Fibroblast of lung (primary cell): ENCODE data around the gene PLTP. TPM values are rescaled to one million over a fixed set of nuclear protein-coding genes. Genes with fewer than 3 reads are reported as not detected.
A peak's percentile ranks its signal among the peaks of the same experiment; 100 is the strongest.

Experiments used
- DNase-seq, 2 donors: peaks; one replicate each; pipeline versions ENCODE4 v3.0.0 to v3.0.0-alpha.2; 2010; ENCODE audit warnings: low read depth in 2 of 2
- H2AFZ ChIP-seq: 2 replicates; pipeline ENCODE4 v1.5.1; 2012; ENCODE audit warnings: low read length, control low read depth, inconsistent platforms
- H3K27ac ChIP-seq: 2 replicates; pipeline ENCODE4 v1.5.1; 2011; ENCODE audit warnings: low read length, control low read depth; ENCODE audit not compliant: insufficient read depth
- H3K27me3 ChIP-seq: 2 replicates; pipeline ENCODE4 v1.5.1; 2011; ENCODE audit warnings: mild to moderate bottlenecking, low read length; ENCODE audit not compliant: control insufficient read depth, insufficient read depth
- H3K36me3 ChIP-seq: 2 replicates; pipeline ENCODE4 v1.5.1; 2011; ENCODE audit warnings: low read length; ENCODE audit not compliant: control insufficient read depth, insufficient read depth
- H3K4me1 ChIP-seq: 2 replicates; pipeline ENCODE4 v1.5.1; 2011; ENCODE audit warnings: low read length; ENCODE audit not compliant: control insufficient read depth, insufficient read depth; ENCODE audit errors: extremely low read depth
- H3K4me2 ChIP-seq: 2 replicates; pipeline ENCODE4 v1.5.1; 2011; ENCODE audit warnings: low read length, control low read depth; ENCODE audit not compliant: insufficient read depth; ENCODE audit errors: extremely low read depth
- H3K4me3 ChIP-seq, 4 experiments: fragments of 200-600 bp in 1 of 4; sonication (generic) in 1 of 4; replicated peaks in 1 of 4; 2 replicates each; pipeline ENCODE4 v1.5.1; 2011 to 2016; ENCODE audit warnings: low read length in 4 of 4, low read depth in 3 of 4, mild to moderate bottlenecking in 3 of 4, control low read depth in 2 of 4, inconsistent platforms in 1 of 4, mixed read lengths in 1 of 4; ENCODE audit not compliant: insufficient read depth in 1 of 4; ENCODE audit errors: control extremely low read depth in 1 of 4
- H3K79me2 ChIP-seq: 2 replicates; pipeline ENCODE4 v1.5.1; 2012; ENCODE audit warnings: mild to moderate bottlenecking, low read length, inconsistent platforms; ENCODE audit not compliant: control insufficient read depth, insufficient read depth
- H3K9ac ChIP-seq: 2 replicates; pipeline ENCODE4 v1.5.1; 2011; ENCODE audit warnings: mild to moderate bottlenecking, low read length, control low read depth; ENCODE audit not compliant: insufficient read depth
- H3K9me3 ChIP-seq: 2 replicates; pipeline ENCODE4 v1.5.1; 2012; ENCODE audit warnings: low read depth, low read length; ENCODE audit not compliant: control insufficient read depth, insufficient read depth
- H4K20me1 ChIP-seq: 2 replicates; pipeline ENCODE4 v1.5.1; 2011; ENCODE audit warnings: low read length; ENCODE audit not compliant: control insufficient read depth, insufficient read depth; ENCODE audit errors: extremely low read depth
- EZH2 ChIP-seq: IDR thresholded peaks from 2 replicates; pipeline ENCODE4 v1.5.1; 2012; ENCODE audit warnings: low read length, control low read depth, mild to moderate bottlenecking; ENCODE audit errors: missing control alignments
- polyA plus RNA-seq, 2 donors: library from polyadenylated mRNA; depleted of rRNA in 1 of 2; stranded (reverse) in 1 of 2; unstranded in 1 of 2; fragments of >200 nt; gene quantifications; 2 replicates each; pipeline ENCODE4 v1.2.1, GENCODE V29; 2011 to 2012; ENCODE audit warnings: missing spikeins in 1 of 2
- total RNA-seq: library from RNA; depleted of rRNA; stranded (reverse); fragments of >200 nt; gene quantifications from 2 replicates; pipeline ENCODE4 v1.2.1, GENCODE V29; 2014
- TF ChIP-seq, protein P1 (sequence below), 2 donors: IDR thresholded peaks in 1 of 2; conservative IDR thresholded peaks in 1 of 2; 1 replicate in 1 of 2; 2 replicates in 1 of 2; pipeline ENCODE4 v1.5.1; 2011 to 2012; ENCODE audit warnings: low read length in 2 of 2, control low read depth in 1 of 2, inconsistent platforms in 1 of 2, low read depth in 1 of 2, mild to moderate bottlenecking in 1 of 2

Gene PLTP
- total and polyA plus RNA-seq, 2 donors (not counting 1 experiment from before 2014, with no cell fraction given): 63.1 to 110 TPM

DNA sequence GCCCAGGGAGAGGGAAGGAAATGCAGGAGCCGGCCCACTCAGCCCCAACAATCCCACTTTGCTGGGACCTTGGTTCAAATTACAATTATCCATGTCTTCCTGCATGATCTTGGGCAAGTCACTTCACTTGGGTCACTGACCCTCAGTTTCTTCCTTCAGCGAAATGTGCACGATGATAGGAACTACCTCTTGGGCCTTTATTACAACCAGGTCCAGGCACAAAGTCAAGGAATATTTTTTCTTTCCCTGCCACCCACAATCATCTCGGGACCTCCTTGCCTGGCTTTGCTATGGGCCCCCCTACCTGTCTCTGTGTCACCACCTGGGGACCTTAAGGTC, 358 bp upstream of the PLTP start:
- Histone ChIP-seq H3K4me3 (peak overlapping the region in 2 of 4 experiments; percentile 37 to 72), H3K4me1 (peaks cover 14% of the 10 kb centered on the region), H3K9ac (peak overlapping the region; percentile 65), H3K79me2 (no peaks in the 10 kb centered on the region), H3K27me3 (no peaks in the 10 kb centered on the region), H4K20me1 (no peaks in the 10 kb centered on the region), H3K4me2 (peak overlapping the region; percentile 89), H2AFZ (peak overlapping the region; percentile 65), H3K27ac (no peak overlapping the region), H3K36me3 (no peaks in the 10 kb centered on the region), H3K9me3 (no peaks in the 10 kb centered on the region)
- TF ChIP-seq EZH2: no peak
- TF ChIP-seq, protein P1, sequence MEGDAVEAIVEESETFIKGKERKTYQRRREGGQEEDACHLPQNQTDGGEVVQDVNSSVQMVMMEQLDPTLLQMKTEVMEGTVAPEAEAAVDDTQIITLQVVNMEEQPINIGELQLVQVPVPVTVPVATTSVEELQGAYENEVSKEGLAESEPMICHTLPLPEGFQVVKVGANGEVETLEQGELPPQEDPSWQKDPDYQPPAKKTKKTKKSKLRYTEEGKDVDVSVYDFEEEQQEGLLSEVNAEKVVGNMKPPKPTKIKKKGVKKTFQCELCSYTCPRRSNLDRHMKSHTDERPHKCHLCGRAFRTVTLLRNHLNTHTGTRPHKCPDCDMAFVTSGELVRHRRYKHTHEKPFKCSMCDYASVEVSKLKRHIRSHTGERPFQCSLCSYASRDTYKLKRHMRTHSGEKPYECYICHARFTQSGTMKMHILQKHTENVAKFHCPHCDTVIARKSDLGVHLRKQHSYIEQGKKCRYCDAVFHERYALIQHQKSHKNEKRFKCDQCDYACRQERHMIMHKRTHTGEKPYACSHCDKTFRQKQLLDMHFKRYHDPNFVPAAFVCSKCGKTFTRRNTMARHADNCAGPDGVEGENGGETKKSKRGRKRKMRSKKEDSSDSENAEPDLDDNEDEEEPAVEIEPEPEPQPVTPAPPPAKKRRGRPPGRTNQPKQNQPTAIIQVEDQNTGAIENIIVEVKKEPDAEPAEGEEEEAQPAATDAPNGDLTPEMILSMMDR (conservative IDR thresholded peaks at IDR 0.05 in 1 of 2, IDR thresholded peaks at IDR 0.05 in 1 of 2; ENCODE audit: low read depth in 1 of 2, low read length in 2 of 2): no peak
- DNase-seq: no peak

DNA sequence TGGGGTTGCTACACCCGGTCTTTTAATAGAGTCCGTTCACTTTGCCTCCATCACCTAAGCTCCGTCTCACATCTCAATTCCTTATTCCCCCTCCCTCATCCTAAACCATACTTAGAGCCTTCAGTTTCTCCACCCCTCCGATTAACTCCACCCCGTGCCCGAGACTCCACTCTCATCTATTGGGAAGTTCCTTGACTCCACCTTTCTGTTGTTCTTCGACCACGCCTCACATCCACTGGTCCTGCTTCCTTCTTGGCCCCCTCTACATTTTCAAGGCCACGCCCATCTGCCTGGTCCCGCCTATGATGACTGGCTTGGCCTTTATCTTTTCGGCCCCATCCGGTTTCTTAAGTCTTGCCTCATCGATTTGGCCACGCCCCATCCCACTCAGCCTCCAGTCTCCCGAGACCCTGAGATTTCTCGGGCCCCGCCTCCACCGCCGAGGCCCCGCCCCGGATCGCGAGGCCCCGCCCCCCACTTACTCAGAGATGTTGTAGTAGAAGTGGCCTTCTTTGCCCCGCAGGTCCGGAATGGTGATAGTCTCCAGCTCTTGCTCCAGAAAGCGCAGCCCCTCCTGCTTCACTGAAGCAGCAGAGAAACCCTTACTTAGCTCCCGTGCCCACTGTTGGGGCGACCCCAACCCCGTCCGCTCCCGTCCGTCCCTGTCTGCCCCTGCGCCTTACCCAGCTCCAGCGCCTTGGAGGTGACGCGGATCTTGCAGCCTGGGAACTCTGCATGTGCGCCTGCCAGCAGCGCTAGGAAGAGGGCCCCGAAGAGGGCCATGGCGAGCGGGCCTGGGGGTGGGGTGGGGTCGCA, 1.1 kb downstream of the PLTP start:
- Histone ChIP-seq H3K36me3 (no peaks in the 10 kb centered on the region), H4K20me1 (no peaks in the 10 kb centered on the region), H3K79me2 (no peaks in the 10 kb centered on the region), H2AFZ (peak overlapping the region; percentile 55), H3K4me3 (peak overlapping the region; percentile 18 to 90 (median 53)), H3K4me1 (peaks cover 17% of the 10 kb centered on the region), H3K9me3 (no peaks in the 10 kb centered on the region), H3K9ac (peak overlapping the region; percentile 65), H3K27ac (peak overlapping the region; percentile 76), H3K4me2 (peak overlapping the region; percentile 89), H3K27me3 (no peaks in the 10 kb centered on the region)
- no peak for TF ChIP-seq EZH2
- TF ChIP-seq, protein P1 (conservative IDR thresholded peaks at IDR 0.05 in 1 of 2, IDR thresholded peaks at IDR 0.05 in 1 of 2; ENCODE audit: low read depth in 1 of 2, low read length in 2 of 2): no peak
- peak; percentile 100 for DNase-seq

DNA sequence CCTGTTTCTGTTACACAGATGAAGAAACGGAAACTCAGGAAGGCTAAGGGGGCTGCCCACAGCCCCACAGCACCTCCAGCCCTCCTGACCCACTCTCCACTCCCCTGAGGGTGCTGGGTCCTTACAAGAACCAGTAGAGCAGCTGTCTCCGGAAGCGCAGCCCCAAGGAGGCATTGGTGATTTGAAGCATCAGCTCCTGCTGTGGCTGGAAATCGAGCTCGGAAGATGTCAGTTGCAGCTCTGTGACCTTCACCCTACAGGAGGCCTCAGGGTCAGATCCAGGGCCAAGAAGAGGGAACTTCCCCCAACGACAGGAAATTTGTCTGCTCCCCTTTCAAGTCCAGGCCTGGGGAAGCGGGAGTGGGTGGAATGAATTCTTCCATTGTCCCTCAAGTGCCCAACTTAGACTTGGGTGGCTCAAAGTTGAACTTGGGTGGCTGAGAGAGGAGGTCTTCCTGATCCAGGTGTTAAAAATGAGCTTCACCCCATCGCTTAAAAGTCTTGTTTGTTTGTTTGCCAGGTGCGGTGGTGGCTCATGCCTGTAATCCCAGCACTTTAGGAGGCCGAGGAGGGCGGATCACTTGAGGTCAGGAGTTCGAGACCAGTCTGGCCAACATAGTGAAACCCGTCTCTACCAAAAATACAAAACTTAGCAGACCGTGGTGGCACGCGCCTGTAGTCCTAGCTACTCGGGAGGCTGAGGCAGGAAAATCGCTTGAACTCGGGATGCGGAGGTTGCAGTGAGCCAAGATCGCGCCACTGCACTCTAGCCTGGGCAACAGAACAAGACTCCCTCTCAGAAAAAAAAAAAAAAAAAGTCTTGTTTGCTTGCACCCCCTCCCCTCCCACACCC, 1.9 kb downstream of the PLTP start:
- DNase-seq: no peak
- H3K27me3 ChIP-seq: no peaks in the 10 kb centered on the region
- H4K20me1 ChIP-seq: no peaks in the 10 kb centered on the region
- H3K9me3 ChIP-seq: no peaks in the 10 kb centered on the region
- H3K4me2 ChIP-seq: peak overlapping the region; percentile 33
- peak overlapping the region; percentile 1 for H3K27ac ChIP-seq
- H3K79me2 ChIP-seq: no peaks in the 10 kb centered on the region
- H3K4me1 ChIP-seq: peaks cover 19% of the 10 kb centered on the region
- H3K4me3 ChIP-seq: peak overlapping the region in 2 of 4 experiments; percentile 54 to 59
- TF ChIP-seq, protein P1 (conservative IDR thresholded peaks at IDR 0.05 in 1 of 2, IDR thresholded peaks at IDR 0.05 in 1 of 2; ENCODE audit: low read depth in 1 of 2, low read length in 2 of 2): no peak
- TF ChIP-seq EZH2: no peak
- H3K36me3 ChIP-seq: no peaks in the 10 kb centered on the region
- H2AFZ ChIP-seq: no peak overlapping the region
- H3K9ac ChIP-seq: no peak overlapping the region
